Motor neuron (in vitro differentiated cells): ENCODE data around the gene ERCC8. TPM values are rescaled to one million over a fixed set of nuclear protein-coding genes. Genes with fewer than 3 reads are reported as not detected.

Experiments
- total RNA-seq, 8 experiments: library from RNA; unstranded; fragments of 300-600 nt; gene quantifications; 2 replicates each; pipeline versions ENCODE4 v1.2.3 to v1.2.4, GENCODE V29; 2022

Gene ERCC8
- total RNA-seq, 8 experiments from 2014 or later = 11.2 to 21.8 (median 16.1) TPM

Other genes starting within 250 kb of the ERCC8 start
- 10 to 100 TPM in 2 of 8 experiments, 1 to 10 TPM in 5, under 1 TPM in 1; 0.71 to 24.9 (median 2.8) TPM for gene DEPDC1B, start 244.9 kb downstream of the ERCC8 start, total RNA-seq
- 1 to 10 TPM in 4 of 8 experiments, under 1 TPM in 4; 0.08 to 5.4 (median 1.4) TPM for gene ELOVL7, start 100.8 kb downstream of the ERCC8 start, total RNA-seq
- 10 to 100 TPM; 50.5 to 78.2 (median 64.4) TPM for gene NDUFAF2, start 135 bp upstream of the ERCC8 start, total RNA-seq
- gene SMIM15, start 217.4 kb upstream of the ERCC8 start, total RNA-seq = 10 to 100 TPM; 24.7 to 40.8 (median 36.6) TPM